ENCODE measurements around the gene ZFAND3.

ZFAND3 gene

DNA sequence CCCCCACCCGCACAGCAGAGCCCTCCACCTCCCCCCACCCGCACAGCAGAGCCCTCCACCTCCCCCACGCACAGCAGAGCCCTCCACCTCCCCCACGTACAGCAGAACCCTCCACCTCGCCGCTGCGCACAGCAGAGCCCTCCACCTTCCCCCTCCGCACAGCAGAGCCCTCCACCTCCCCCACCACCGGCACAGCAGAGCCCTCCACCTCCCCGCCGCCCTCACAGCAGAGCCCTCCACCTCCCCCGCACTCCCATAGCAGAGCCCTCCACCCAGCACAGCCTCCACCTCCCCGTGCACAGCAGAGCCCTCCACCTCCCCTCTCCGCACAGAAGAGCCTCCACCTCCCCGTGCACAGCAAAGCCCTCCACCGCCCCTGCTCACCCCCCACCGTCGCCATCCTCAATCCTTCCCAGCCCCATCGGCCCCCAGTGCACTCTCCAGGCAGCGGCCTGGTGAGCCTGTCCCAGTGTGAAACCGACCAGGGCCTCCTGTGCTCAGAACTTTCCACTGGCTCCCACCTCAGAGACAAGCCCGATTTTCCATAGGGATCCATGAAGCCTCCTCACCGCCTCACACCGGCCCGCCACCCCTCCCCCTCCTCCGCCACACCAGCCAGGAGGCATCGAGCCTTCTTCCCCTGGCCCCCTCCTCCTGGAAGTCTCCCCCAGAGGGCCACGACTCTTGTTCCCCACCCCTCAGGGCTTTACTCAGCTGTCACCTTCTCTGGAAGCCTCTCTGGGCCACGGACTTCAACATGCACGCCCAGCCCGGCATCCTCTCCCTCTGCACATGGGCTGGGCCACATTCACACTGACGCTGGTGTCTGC lies 347.1 kb downstream of the ZFAND3 start:
- Histone ChIP-seq H3F3A (ENCODE audit: insufficient read depth, low read length) (no peaks in the 10 kb centered on the region), H3K27me3 (ENCODE audit: insufficient read depth, low read length) (no peaks in the 10 kb centered on the region), H3K4me1 (ENCODE audit: insufficient read depth, low read length, severe bottlenecking) (no peaks in the 10 kb centered on the region), H3K4me3 (ENCODE audit: low read depth, low read length, poor library complexity, severe bottlenecking) (no peak overlapping the region), H3K4me2 (ENCODE audit: low read length) (no peak overlapping the region), H3K9me2 (ENCODE audit: low read depth, low read length) (no peaks in the 10 kb centered on the region), H3K27ac (ENCODE audit: low read depth, low read length, poor library complexity, severe bottlenecking) (no peak overlapping the region), H3K9ac (ENCODE audit: low read length) (no peak overlapping the region), H4K20me1 (ENCODE audit: insufficient read depth, low read length) (no peaks in the 10 kb centered on the region), H3K36me3 (ENCODE audit: insufficient read depth, low read length) (no peaks in the 10 kb centered on the region), H3K79me2 (ENCODE audit: insufficient read depth, low read length) (no peaks in the 10 kb centered on the region), H3K9me3 (ENCODE audit: low read length) (no peaks in the 10 kb centered on the region), H2AFZ (ENCODE audit: low read length) (no peak overlapping the region)
- TF ChIP-seq EZH2 (IDR thresholded peaks at IDR 0.05; ENCODE audit: borderline replicate concordance, low read length): no peak

GRCh38 chr6:38167598-38167997 lies 348.1 kb downstream of the ZFAND3 start:
- TF ChIP-seq EZH2 (IDR thresholded peaks at IDR 0.05; ENCODE audit: borderline replicate concordance, low read length) (no peak), CTCF (IDR thresholded peaks at IDR 0.05; ENCODE audit: low read length) (no peak)
- H3K4me1 ChIP-seq (ENCODE audit: insufficient read depth, low read length, severe bottlenecking): no peaks in the 10 kb centered on the region
- no peaks in the 10 kb centered on the region for H3K9me2 ChIP-seq (ENCODE audit: low read depth, low read length)
- H3K79me2 ChIP-seq (ENCODE audit: insufficient read depth, low read length): no peaks in the 10 kb centered on the region
- no peak overlapping the region for H2AFZ ChIP-seq (ENCODE audit: low read length)
- H3K36me3 ChIP-seq (ENCODE audit: insufficient read depth, low read length): no peaks in the 10 kb centered on the region
- H3K4me3 ChIP-seq (ENCODE audit: low read depth, low read length, poor library complexity, severe bottlenecking): no peak overlapping the region
- no peaks in the 10 kb centered on the region for H3F3A ChIP-seq (ENCODE audit: insufficient read depth, low read length)
- no peaks in the 10 kb centered on the region for H3K27me3 ChIP-seq (ENCODE audit: insufficient read depth, low read length)
- H3K9me3 ChIP-seq (ENCODE audit: low read length): no peaks in the 10 kb centered on the region
- no peak overlapping the region for H3K4me2 ChIP-seq (ENCODE audit: low read length)
- H3K9ac ChIP-seq (ENCODE audit: low read length): no peak overlapping the region
- no peaks in the 10 kb centered on the region for H4K20me1 ChIP-seq (ENCODE audit: insufficient read depth, low read length)
- no peak overlapping the region for H3K27ac ChIP-seq (ENCODE audit: low read depth, low read length, poor library complexity, severe bottlenecking)

DNA sequence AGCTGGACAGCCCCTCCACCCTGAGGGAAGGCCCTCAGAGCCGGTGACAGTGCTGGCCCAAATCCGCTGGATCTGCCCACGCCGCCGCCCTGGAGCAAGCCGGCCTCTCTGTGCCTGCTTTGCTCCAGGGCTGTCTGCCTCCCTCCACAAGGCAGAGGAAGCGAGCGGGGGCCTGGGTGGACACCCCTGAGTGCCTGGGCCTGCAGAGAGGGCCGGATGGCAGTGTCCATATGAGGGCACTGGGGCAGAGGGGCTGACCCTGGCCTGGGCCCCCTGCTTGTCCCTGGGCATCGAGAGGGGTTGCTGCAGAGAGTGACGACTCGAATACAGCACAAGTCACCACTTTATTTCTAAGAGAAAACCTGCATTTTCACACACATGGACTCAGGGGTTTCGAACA lies 348.6 kb downstream of the ZFAND3 start:
- no peak overlapping the region for H3K4me2 ChIP-seq (ENCODE audit: low read length)
- H3K27me3 ChIP-seq (ENCODE audit: insufficient read depth, low read length): no peaks in the 10 kb centered on the region
- H3K27ac ChIP-seq (ENCODE audit: low read depth, low read length, poor library complexity, severe bottlenecking): no peak overlapping the region
- H3K36me3 ChIP-seq (ENCODE audit: insufficient read depth, low read length): no peaks in the 10 kb centered on the region
- H3K9me3 ChIP-seq (ENCODE audit: low read length): no peaks in the 10 kb centered on the region
- H3K9ac ChIP-seq (ENCODE audit: low read length): no peak overlapping the region
- no peak overlapping the region for H3K4me3 ChIP-seq (ENCODE audit: low read depth, low read length, poor library complexity, severe bottlenecking)
- H3K9me2 ChIP-seq (ENCODE audit: low read depth, low read length): no peaks in the 10 kb centered on the region
- H2AFZ ChIP-seq (ENCODE audit: low read length): no peak overlapping the region
- H3K4me1 ChIP-seq (ENCODE audit: insufficient read depth, low read length, severe bottlenecking): no peaks in the 10 kb centered on the region
- no peaks in the 10 kb centered on the region for H4K20me1 ChIP-seq (ENCODE audit: insufficient read depth, low read length)
- TF ChIP-seq EZH2 (IDR thresholded peaks at IDR 0.05; ENCODE audit: borderline replicate concordance, low read length) (no peak), CTCF (IDR thresholded peaks at IDR 0.05; ENCODE audit: low read length) (no peak)
- H3F3A ChIP-seq (ENCODE audit: insufficient read depth, low read length): no peaks in the 10 kb centered on the region
- H3K79me2 ChIP-seq (ENCODE audit: insufficient read depth, low read length): no peaks in the 10 kb centered on the region

GRCh38 chr6:38168699-38169098 lies 349.2 kb downstream of the ZFAND3 start:
- H3K36me3 ChIP-seq (ENCODE audit: insufficient read depth, low read length): no peaks in the 10 kb centered on the region
- no peaks in the 10 kb centered on the region for H3K79me2 ChIP-seq (ENCODE audit: insufficient read depth, low read length)
- no peaks in the 10 kb centered on the region for H3F3A ChIP-seq (ENCODE audit: insufficient read depth, low read length)
- H3K9me3 ChIP-seq (ENCODE audit: low read length): no peaks in the 10 kb centered on the region
- TF ChIP-seq EZH2 (IDR thresholded peaks at IDR 0.05; ENCODE audit: borderline replicate concordance, low read length): no peak
- no peak for TF ChIP-seq CTCF (IDR thresholded peaks at IDR 0.05; ENCODE audit: low read length)
- no peak overlapping the region for H3K4me2 ChIP-seq (ENCODE audit: low read length)
- H3K4me1 ChIP-seq (ENCODE audit: insufficient read depth, low read length, severe bottlenecking): no peaks in the 10 kb centered on the region
- no peak overlapping the region for H3K9ac ChIP-seq (ENCODE audit: low read length)
- no peaks in the 10 kb centered on the region for H3K27me3 ChIP-seq (ENCODE audit: insufficient read depth, low read length)
- no peak overlapping the region for H3K27ac ChIP-seq (ENCODE audit: low read depth, low read length, poor library complexity, severe bottlenecking)
- H2AFZ ChIP-seq (ENCODE audit: low read length): no peak overlapping the region
- H3K4me3 ChIP-seq (ENCODE audit: low read depth, low read length, poor library complexity, severe bottlenecking): no peak overlapping the region
- no peaks in the 10 kb centered on the region for H4K20me1 ChIP-seq (ENCODE audit: insufficient read depth, low read length)
- no peaks in the 10 kb centered on the region for H3K9me2 ChIP-seq (ENCODE audit: low read depth, low read length)

Data from OCI-LY1 (cell line).